Progenitor cell of endocrine pancreas (in vitro differentiated cells): ENCODE data around the gene FAR2. TPM values are rescaled to one million over a fixed set of nuclear protein-coding genes. Genes with fewer than 3 reads are reported as not detected.

Experiments
- total RNA-seq: library from RNA; stranded (reverse); gene quantifications from 2 replicates; pipeline ENCODE4 v1.2.1, GENCODE V29; 2021

FAR2 gene
- total RNA-seq, 1 donor from 2014 or later: 4.8 TPM

Other genes starting within 250 kb of the FAR2 start
- 105 and 115 TPM in 2 replicates for gene ERGIC2, start 231.9 kb downstream of the FAR2 start, total RNA-seq